RPMI8226 (cell line): ENCODE results near the gene APBB2.

Experiments used
- DNase-seq: peaks from one replicate; pipeline ENCODE4 v3.0.0-alpha.2; 2015

APBB2 gene

GRCh38 chr4:40962551-40963180 lies 251.7 kb downstream of the APBB2 start:
- no peak for DNase-seq

- no peak for DNase-seq
Observed at GRCh38 chr4:40960941-40961340, 253.4 kb downstream of the APBB2 start.

- no peak for DNase-seq
Observed at GRCh38 chr4:40957281-40957680, 257.1 kb downstream of the APBB2 start.

- no peak for DNase-seq
Observed at GRCh38 chr4:40956721-40957255, 257.6 kb downstream of the APBB2 start.

GRCh38 chr4:40954088-40954668 lies 260.2 kb downstream of the APBB2 start:
- no peak for DNase-seq

GRCh38 chr4:40953283-40954087 lies 260.9 kb downstream of the APBB2 start:
- no peak for DNase-seq

GRCh38 chr4:40952672-40953071 lies 261.7 kb downstream of the APBB2 start:
- no peak for DNase-seq

GRCh38 chr4:40952217-40952616 lies 262.1 kb downstream of the APBB2 start:
- DNase-seq: no peak

GRCh38 chr4:40951026-40951425 lies 263.3 kb downstream of the APBB2 start:
- no peak for DNase-seq

- no peak for DNase-seq
Observed at GRCh38 chr4:40949358-40950100, 264.8 kb downstream of the APBB2 start.

- no peak for DNase-seq
Observed at GRCh38 chr4:40948014-40948413, 266.3 kb downstream of the APBB2 start.

GRCh38 chr4:40946652-40947051 lies 267.7 kb downstream of the APBB2 start:
- no peak for DNase-seq

- DNase-seq: no peak
Observed at GRCh38 chr4:40940756-40941155, 273.6 kb downstream of the APBB2 start.

GRCh38 chr4:40940317-40940741 lies 274.0 kb downstream of the APBB2 start:
- no peak for DNase-seq

GRCh38 chr4:40939856-40940255 lies 274.5 kb downstream of the APBB2 start:
- no peak for DNase-seq

GRCh38 chr4:40938337-40938736 lies 276.0 kb downstream of the APBB2 start:
- no peak for DNase-seq

GRCh38 chr4:40937140-40937725 lies 277.1 kb downstream of the APBB2 start:
- DNase-seq: no peak

- no peak for DNase-seq
Observed at GRCh38 chr4:40934676-40935075, 279.7 kb downstream of the APBB2 start.

- no peak for DNase-seq
Observed at GRCh38 chr4:40933272-40934053, 280.9 kb downstream of the APBB2 start.

- no peak for DNase-seq
Observed at GRCh38 chr4:40931841-40932240, 282.5 kb downstream of the APBB2 start.

GRCh38 chr4:40931238-40931637 lies 283.1 kb downstream of the APBB2 start:
- DNase-seq: no peak

GRCh38 chr4:40927074-40927473 lies 287.3 kb downstream of the APBB2 start:
- DNase-seq: no peak
